Endodermal cell (in vitro differentiated cells): Measurements from ENCODE around the gene DNMBP. TPM values are rescaled to one million over a fixed set of nuclear protein-coding genes. Genes with fewer than 3 reads are reported as not detected.
"Not testable (repeated sequence)": the region's sequence is repeated elsewhere in the genome, so short reads cannot be mapped to it uniquely, and the experiment has no call there.

Experiments
- DNase-seq: peaks from one replicate; pipeline ENCODE4 v3.0.0-alpha.2; 2017
- H3K27ac ChIP-seq: 2 replicates; pipeline ENCODE4 v1.5.1; 2013; ENCODE audit warnings: mild to moderate bottlenecking, low read depth, low read length, moderate library complexity
- H3K27me3 ChIP-seq: 2 replicates; pipeline ENCODE4 v1.6.1; 2013; ENCODE audit warnings: mild to moderate bottlenecking, low read length, moderate library complexity; ENCODE audit not compliant: insufficient read depth, control insufficient read depth, poor library complexity, severe bottlenecking
- H3K36me3 ChIP-seq: 2 replicates; pipeline ENCODE4 v1.7.0; 2013; ENCODE audit warnings: mild to moderate bottlenecking, low read length, moderate library complexity; ENCODE audit not compliant: control insufficient read depth, insufficient read depth
- H3K4me1 ChIP-seq: one replicate; pipeline ENCODE4 v1.7.0; 2013; ENCODE audit warnings: low read length; ENCODE audit not compliant: control insufficient read depth, insufficient read depth
- H3K4me3 ChIP-seq: 2 replicates; pipeline ENCODE4 v1.5.1; 2013; ENCODE audit warnings: mild to moderate bottlenecking, low read length, moderate library complexity
- H3K9ac ChIP-seq: 2 replicates; pipeline ENCODE4 v1.6.1; 2013; ENCODE audit warnings: mild to moderate bottlenecking, low read length, moderate library complexity; ENCODE audit not compliant: poor library complexity, severe bottlenecking; ENCODE audit errors: extremely low read depth
- H3K9me3 ChIP-seq: 2 replicates; pipeline ENCODE4 v1.6.1; 2013; ENCODE audit warnings: mild to moderate bottlenecking, low read length, moderate library complexity; ENCODE audit not compliant: control insufficient read depth
- H3K27ac Mint-ChIP-seq: 2 replicates; pipeline ENCODE4 v1.8.0; 2020; ENCODE audit warnings: mixed read lengths
- H3K27me3 Mint-ChIP-seq: 2 replicates; pipeline ENCODE4 v1.8.0; 2021; ENCODE audit warnings: mild to moderate bottlenecking, mixed read lengths; ENCODE audit not compliant: insufficient read depth
- H3K36me3 Mint-ChIP-seq: 2 replicates; pipeline ENCODE4 v1.8.0; 2020; ENCODE audit warnings: low read depth, mixed read lengths
- H3K4me1 Mint-ChIP-seq: 2 replicates; pipeline ENCODE4 v1.8.0; 2020; ENCODE audit warnings: mixed read lengths
- H3K4me3 Mint-ChIP-seq: 2 replicates; pipeline ENCODE4 v1.8.0; 2020; ENCODE audit warnings: mild to moderate bottlenecking, moderate library complexity, mixed read lengths
- H3K9me3 Mint-ChIP-seq: 2 replicates; pipeline ENCODE4 v1.8.0; 2020; ENCODE audit warnings: mild to moderate bottlenecking, mixed read lengths
- WGBS, 2 experiments: methylation state at CpG; one replicate each; pipeline versions ENCODE4 v1.1.5 to v1.1.7; 2013; ENCODE audit warnings: missing lambda C conversion rate in 2 of 2, mixed read lengths in 1 of 2; ENCODE audit not compliant: insufficient coverage in 1 of 2, insufficient read length in 1 of 2; 5-methylcytosine and 5-hydroxymethylcytosine counted together
- total RNA-seq, 2 donors: library from RNA; stranded (reverse); fragmentation: NEBNext Ultra II Directional in 1 of 2; extraction: Animal tissue kit (Norgen Biotek cat#: 25700) in 1 of 2; gene quantifications; 2 replicates in 1 of 2; 3 replicates in 1 of 2; pipeline ENCODE4 v1.2.1, GENCODE V29; 2021
- TF ChIP-seq, protein P1 (sequence below): fragments of 200-600 bp; sonication (generic); conservative IDR thresholded peaks from 2 replicates; pipeline ENCODE4 v1.5.0; 2021; ENCODE audit warnings: antibody characterized with exemption, mild to moderate bottlenecking

DNMBP gene
- total RNA-seq, 2 donors from 2014 or later, result 45.4 to 85.4 TPM

DNA sequence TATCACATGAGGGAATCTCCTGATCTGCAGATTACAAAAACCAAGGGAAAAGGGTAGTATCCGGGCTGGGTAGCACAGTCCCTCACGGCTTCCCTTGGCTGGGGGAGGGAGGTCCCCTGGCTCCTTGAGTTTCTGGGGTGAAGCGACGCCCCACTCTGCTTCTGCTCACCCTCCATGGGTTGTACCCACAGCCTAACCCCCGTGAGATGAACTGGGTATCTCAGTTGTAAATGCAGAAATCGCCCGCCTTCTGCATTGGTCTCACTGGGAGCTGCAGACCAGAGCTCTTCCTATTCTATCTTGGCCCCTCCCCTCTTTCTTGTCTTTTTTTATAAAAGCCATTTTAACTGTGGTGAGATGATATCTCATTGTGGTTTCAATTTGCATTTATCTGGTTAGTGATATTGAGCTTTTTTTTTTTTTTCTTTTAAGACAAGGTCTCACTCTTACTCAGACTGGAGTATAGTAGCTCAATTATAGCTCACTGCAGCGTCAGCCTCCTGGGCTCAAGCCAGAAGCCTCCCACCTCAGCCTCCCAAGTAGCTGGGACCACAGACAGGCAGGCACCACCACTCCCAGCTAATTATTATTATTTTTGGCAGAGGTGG lies 139.5 kb downstream of the DNMBP start:
- H3K9me3 ChIP-seq, result no peaks in the 10 kb centered on the region
- H3K4me3 Mint-ChIP-seq, result no peak overlapping the region
- H3K36me3 ChIP-seq, result peaks cover 12% of the 10 kb centered on the region
- H3K27ac Mint-ChIP-seq, result no peak overlapping the region
- WGBS, 2 experiments, result 73 to 88% methylated on average over 2 to 8 of the region's 8 CpGs
- H3K4me1 Mint-ChIP-seq, result peaks cover 15% of the 10 kb centered on the region
- H3K36me3 Mint-ChIP-seq, result peaks cover 8% of the 10 kb centered on the region
- TF ChIP-seq, protein P1, sequence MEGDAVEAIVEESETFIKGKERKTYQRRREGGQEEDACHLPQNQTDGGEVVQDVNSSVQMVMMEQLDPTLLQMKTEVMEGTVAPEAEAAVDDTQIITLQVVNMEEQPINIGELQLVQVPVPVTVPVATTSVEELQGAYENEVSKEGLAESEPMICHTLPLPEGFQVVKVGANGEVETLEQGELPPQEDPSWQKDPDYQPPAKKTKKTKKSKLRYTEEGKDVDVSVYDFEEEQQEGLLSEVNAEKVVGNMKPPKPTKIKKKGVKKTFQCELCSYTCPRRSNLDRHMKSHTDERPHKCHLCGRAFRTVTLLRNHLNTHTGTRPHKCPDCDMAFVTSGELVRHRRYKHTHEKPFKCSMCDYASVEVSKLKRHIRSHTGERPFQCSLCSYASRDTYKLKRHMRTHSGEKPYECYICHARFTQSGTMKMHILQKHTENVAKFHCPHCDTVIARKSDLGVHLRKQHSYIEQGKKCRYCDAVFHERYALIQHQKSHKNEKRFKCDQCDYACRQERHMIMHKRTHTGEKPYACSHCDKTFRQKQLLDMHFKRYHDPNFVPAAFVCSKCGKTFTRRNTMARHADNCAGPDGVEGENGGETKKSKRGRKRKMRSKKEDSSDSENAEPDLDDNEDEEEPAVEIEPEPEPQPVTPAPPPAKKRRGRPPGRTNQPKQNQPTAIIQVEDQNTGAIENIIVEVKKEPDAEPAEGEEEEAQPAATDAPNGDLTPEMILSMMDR, result no peak
- H3K9ac ChIP-seq, result no peak overlapping the region
- peaks cover 15% of the 10 kb centered on the region for H3K27me3 Mint-ChIP-seq
- H3K4me1 ChIP-seq, result peaks cover 9% of the 10 kb centered on the region
- no peaks in the 10 kb centered on the region for H3K27me3 ChIP-seq
- no peak overlapping the region for H3K27ac ChIP-seq
- H3K9me3 Mint-ChIP-seq, result peaks cover 25% of the 10 kb centered on the region
- peak; percentile 42 for DNase-seq
- H3K4me3 ChIP-seq, result no peak overlapping the region

DNA sequence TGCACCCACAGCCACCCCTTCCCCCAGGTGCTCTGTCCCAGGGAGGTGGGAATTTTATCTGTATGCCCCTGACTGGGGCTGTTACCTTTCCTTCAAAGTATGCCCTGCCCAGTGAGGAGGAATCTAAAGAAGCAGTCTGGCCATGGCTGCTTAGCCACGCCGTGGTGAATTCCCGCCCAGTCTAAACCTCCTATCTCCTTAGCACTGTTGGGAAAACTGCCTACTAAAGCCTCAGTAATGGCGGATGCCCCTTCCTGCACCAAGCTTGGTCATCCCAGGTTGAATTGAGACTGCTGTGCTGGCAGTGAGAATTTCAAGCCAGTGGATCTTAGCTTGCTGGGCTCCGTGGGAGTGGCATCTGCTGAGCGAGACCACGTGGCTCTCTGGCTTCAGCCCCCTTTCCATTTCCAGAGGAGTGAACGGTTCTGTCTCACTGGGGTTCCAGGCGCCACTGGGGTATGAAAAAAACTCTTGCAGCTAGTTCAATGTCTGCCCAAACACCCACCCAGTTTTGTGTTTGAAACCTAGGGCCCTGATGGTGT lies 140.1 kb downstream of the DNMBP start:
- H3K9me3 Mint-ChIP-seq, result peaks cover 28% of the 10 kb centered on the region
- peaks cover 18% of the 10 kb centered on the region for H3K27me3 Mint-ChIP-seq
- no peaks in the 10 kb centered on the region for H3K27me3 ChIP-seq
- H3K27ac ChIP-seq, result no peak overlapping the region
- H3K4me3 Mint-ChIP-seq, result no peak overlapping the region
- H3K27ac Mint-ChIP-seq, result no peak overlapping the region
- 84 to 91% methylated on average over 8 to 9 of the region's 9 CpGs for WGBS, 2 experiments
- H3K4me1 ChIP-seq, result peaks cover 9% of the 10 kb centered on the region
- peak; percentile 43 for DNase-seq
- H3K9ac ChIP-seq, result no peak overlapping the region
- H3K36me3 ChIP-seq, result peaks cover 6% of the 10 kb centered on the region
- H3K36me3 Mint-ChIP-seq, result peaks cover 5% of the 10 kb centered on the region
- H3K9me3 ChIP-seq, result no peaks in the 10 kb centered on the region
- H3K4me1 Mint-ChIP-seq, result peaks cover 15% of the 10 kb centered on the region
- no peak overlapping the region for H3K4me3 ChIP-seq
- TF ChIP-seq, protein P1, result no peak

DNA sequence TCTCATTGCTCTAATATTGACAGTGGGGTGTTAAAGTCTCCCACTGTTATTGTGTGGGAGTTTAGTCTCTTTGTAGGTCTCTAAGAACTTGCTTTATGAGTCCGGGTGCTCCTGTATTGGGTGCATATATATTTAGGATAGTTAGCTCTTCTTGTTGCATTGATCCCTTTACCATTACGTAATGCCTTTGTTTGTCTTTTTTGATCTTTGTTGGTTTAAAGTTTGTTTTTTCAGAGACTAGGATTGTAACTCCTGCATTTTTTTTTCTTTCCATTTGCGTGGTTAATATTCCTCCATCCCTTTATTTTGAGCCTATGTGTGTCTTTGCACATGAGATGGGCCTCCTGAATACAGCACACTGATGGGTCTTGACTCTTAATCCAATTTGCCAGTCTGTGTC lies 142.5 kb downstream of the DNMBP start:
- not testable (repeated sequence) for H3K9me3 ChIP-seq, H3K27me3 ChIP-seq, H3K27ac ChIP-seq, H3K27ac Mint-ChIP-seq, H3K4me3 ChIP-seq, H3K36me3 Mint-ChIP-seq, DNase-seq, H3K4me1 ChIP-seq, H3K9ac ChIP-seq, H3K36me3 ChIP-seq, H3K4me3 Mint-ChIP-seq
- Mint-ChIP-seq H3K4me1 (peaks cover 15% of the 10 kb centered on the region), H3K27me3 (peaks cover 20% of the 10 kb centered on the region), H3K9me3 (peaks cover 29% of the 10 kb centered on the region)
- WGBS, 2 experiments, result 97% methylated on average over 3 of the region's 3 CpGs; no CpG with 5 or more reads in 1 of the 2 experiments

DNA sequence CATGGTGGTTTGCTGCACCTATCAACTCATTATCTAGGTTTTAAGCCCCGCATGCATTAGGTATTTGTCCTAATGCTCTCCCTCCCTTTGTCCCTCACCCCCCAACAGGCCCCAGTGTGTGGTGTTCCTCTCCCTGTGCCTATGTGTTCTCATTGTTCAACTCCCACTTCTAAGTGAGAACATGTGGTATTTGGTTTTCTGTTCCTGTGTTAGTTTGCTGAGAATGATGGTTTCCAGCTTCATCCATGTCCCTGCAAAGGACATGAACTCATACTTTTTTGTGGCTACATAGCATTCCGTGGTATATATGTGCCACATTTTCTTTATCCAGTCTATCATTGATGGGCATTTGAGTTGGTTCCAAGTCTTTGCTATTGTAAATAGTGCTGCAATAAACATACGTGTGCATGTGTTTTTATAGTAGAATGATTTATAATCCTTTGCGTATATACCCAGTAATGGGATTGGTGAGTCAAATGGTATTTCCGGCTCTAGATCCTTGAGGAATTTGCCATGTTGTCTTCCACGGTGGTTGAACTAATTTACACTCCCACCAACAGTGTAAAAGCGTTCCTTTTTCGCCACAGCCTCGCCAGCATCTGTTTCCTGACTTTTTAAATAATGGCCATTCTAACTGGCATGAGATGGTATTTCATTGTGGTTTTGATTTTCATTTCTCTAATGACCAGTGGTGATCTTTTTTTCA lies 146.1 kb downstream of the DNMBP start:
- H3K27ac Mint-ChIP-seq, H3K36me3 ChIP-seq, H3K4me1 Mint-ChIP-seq, H3K4me3 Mint-ChIP-seq, H3K9me3 ChIP-seq, H3K27ac ChIP-seq, H3K4me1 ChIP-seq, H3K4me3 ChIP-seq, H3K9ac ChIP-seq, H3K27me3 ChIP-seq, H3K36me3 Mint-ChIP-seq: not testable (repeated sequence)
- peaks cover 29% of the 10 kb centered on the region for H3K9me3 Mint-ChIP-seq
- DNase-seq, result peak; percentile 5
- WGBS, 2 experiments, result 87 to 91% methylated on average over 5 to 9 of the region's 9 CpGs
- peaks cover 22% of the 10 kb centered on the region for H3K27me3 Mint-ChIP-seq
